Activated CD8-positive, alpha-beta memory T cell treated with anti-CD3 and anti-CD28 coated beads for 4 hours (primary cell): ENCODE data around the gene NPM3.
A peak's percentile ranks its signal among the peaks of the same experiment; 100 is the strongest.

Experiments used
- DNase-seq, 2 donors: peaks; one replicate each; pipeline ENCODE4 v3.0.0-alpha.2; 2020; ENCODE audit warnings: low read depth in 2 of 2

The NPM3 gene

GRCh38 chr10:101782811-101783735 is at the start of gene NPM3:
Gene NPM3 (minus strand): TSS chr10:101783446. CDS start chr10:101783390, 56 bp downstream.
- DNase-seq = peak; percentile 67 to 77

DNA sequence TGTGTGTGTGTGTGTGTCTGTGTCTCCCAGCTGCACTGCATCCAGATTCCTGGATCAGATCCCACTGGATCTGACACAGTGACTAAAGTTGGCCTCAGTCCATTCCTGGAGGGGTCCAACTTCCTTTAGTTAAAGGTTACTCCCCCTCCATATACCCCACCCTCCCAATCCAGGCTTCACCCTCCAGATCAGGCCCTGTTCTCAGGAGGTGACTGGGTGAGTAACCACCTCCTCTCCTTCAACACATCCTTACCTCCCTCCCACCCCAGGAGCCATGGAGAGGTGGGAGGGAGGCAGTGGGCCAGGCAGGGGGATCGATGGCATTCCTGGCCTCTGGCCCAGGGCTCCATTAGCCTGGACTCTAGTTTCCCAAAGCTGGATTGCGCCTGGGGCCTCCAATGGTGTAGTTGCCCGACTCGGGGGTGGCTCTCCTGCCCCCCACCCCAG is 49.1 kb upstream of the NPM3 start:
- DNase-seq = no peak

- DNase-seq = no peak
These were observed 48.0 kb upstream of the NPM3 start for GRCh38 chr10:101831169-101831811.

DNA sequence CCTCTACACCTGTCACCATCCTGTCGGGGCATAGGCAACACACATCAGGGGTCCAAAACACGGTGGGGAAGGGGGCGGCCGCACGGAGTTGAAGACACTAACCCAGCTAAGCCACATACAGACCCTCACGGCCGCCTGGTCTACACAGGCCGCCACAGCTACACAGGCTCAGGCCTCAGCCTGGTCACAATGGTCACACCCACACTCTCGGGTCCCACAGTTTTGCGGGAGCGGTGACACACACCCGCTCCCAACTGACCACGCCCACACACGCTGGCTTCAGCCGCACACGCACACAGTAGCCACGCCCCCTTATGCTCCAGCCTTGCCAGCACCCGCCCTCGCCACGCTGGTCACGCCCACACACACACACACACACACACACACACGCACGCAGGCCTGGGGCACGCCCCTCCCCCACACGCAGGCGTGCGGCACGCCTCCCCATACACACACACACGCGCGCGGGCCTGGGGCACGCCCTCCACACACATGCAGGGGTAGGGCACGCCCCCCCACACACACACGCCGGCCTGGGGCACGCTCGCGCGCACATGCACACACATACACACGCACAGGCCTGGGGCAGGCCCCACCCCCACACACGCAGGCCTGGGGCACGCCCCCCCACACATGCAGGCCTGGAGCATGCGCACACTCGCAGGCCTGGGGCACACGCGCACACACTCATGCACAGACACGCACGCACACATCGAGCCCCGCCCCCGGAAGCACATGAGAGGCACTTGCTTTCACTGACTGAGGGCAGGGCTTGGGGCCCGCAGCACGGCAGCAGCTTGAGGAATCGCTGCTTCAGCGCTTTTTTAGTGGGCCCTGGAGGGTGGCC is 47.3 kb upstream of the NPM3 start:
- DNase-seq = peak; percentile 87

- DNase-seq = peak; percentile 35 to 42
These were observed 46.5 kb upstream of the NPM3 start for GRCh38 chr10:101829561-101830315.

- DNase-seq = no peak
These were observed 45.7 kb upstream of the NPM3 start for GRCh38 chr10:101828766-101829551.

- DNase-seq = no peak
These were observed 44.8 kb upstream of the NPM3 start for GRCh38 chr10:101827919-101828600.

DNA sequence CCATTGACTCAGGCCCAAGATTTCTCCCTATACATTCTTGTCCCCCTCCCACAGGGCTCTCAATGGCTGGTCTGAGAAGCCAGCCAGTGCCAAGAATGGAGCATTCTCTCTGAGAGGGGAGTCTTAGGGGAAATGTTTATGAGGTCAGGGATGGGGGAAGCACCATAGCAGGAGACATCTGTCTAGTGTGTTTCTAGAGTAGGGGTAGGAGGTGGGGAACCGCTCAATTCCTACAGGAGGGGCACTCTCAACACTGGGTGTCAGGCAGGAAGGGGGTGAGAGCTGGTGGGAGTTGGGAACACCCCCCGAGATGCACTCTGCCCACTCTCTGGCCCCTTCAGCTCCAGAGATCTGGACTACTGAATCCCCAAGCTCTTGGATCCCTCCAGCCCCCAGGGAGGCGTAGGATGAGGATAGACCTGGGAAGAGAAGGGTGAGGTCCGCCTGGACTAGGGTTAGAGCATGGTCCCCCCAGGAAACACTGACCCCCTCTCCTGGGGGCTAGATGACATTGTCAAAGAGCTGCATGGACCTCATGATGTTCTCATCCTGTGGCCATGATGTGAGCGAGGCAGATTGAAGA is 43.7 kb upstream of the NPM3 start:
- DNase-seq = no peak

- DNase-seq = no peak
These were observed 41.5 kb upstream of the NPM3 start for GRCh38 chr10:101824736-101825135.

GRCh38 chr10:101818872-101819633 is 35.8 kb upstream of the NPM3 start:
- no peak for DNase-seq

DNA sequence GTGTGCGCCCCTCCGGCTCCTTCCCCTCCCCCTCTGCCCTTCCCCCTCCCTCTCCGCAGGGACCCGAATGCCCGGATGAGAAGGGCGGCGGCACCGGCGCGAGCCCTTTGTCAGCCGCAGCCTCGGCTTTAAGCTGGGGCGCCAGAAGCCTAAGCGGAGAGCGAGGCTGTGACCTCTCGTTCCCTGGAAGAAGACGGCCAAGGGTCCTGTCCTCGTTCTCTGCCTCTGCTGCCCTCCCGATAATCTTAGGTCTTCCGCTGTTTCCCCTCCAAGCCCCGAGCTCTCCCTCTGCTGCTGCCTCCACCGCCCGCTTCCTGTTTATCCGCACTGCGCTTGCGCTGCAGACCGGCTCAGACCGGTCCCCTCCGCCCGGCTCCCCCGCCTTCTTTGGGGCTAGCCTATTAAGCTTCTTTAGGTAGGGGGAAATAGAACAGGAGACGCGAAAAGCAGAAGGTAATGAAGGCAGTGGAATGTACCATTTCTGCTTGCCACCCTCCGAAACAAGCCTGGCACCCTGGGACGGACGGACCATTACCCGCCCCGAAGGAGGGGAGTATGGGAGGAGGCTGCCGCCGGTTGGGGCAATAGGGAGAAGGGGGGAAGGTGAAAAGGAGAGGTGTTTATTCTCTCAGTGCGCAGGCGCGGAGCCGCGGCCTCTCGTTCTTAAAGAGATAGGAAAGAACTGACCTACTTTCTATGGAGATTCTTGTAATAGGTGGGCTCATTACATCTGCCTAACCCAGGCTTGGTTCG is 35.0 kb upstream of the NPM3 start, which contains the start of gene OGA:
OGA (minus strand) TSS at position 326 of the 753 bp plus-strand sequence. CDS start 422 bp downstream, outside the sequence.
- peak; percentile 92 to 98 for DNase-seq

GRCh38 chr10:101817337-101818118 is 34.3 kb upstream of the NPM3 start:
- DNase-seq = no peak

- no peak for DNase-seq
These were observed 33.7 kb upstream of the NPM3 start for GRCh38 chr10:101816913-101817336.

DNA sequence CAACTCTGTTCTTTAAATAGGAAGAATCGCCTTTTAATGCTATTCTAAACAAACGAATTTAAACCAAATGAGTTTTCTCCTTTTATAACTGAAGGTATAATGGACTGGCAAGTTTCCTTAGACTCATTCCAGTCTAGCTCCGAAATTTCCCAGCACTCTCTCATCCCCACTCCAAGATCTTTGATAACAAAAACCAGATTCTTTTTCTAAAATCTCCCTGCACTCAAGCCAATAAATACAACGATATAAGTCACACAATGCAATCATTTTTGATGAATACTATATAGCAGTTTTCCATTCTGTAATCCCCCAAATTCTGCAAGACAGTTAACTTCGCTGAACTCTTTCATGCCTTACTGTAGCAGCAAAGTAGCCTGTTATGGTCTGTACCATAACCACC is 33.1 kb upstream of the NPM3 start:
- DNase-seq = no peak

GRCh38 chr10:101814466-101815071 is 31.3 kb upstream of the NPM3 start:
- no peak for DNase-seq

- no peak for DNase-seq
These were observed 29.4 kb upstream of the NPM3 start for GRCh38 chr10:101812606-101813005.

- no peak for DNase-seq
These were observed 23.9 kb upstream of the NPM3 start for GRCh38 chr10:101807158-101807557.
